NCI-H2227 (cell line): Measurements from ENCODE around the gene UBQLN4.

Experiments
- DNase-seq: peaks from one replicate; lab custom pipeline; 2025; ENCODE audit not compliant: unreplicated experiment; lab: John Stamatoyannopoulos, UW

The UBQLN4 gene

GRCh38 chr1:156053768-156054499 is at the start of gene UBQLN4:
TSS of gene UBQLN4 (minus strand) at chr1:156053798. CDS start at chr1:156053701, 97 bp downstream.
- peak; percentile 92 for DNase-seq

GRCh38 chr1:156102633-156103511 is 49.3 kb upstream of the UBQLN4 start:
- no peak for DNase-seq

- no peak for DNase-seq
These were observed 48.3 kb upstream of the UBQLN4 start for GRCh38 chr1:156101880-156102279.

- DNase-seq: no peak
These were observed 46.8 kb upstream of the UBQLN4 start for GRCh38 chr1:156100205-156100995.

- DNase-seq: no peak
These were observed 45.7 kb upstream of the UBQLN4 start for GRCh38 chr1:156099282-156099681.

GRCh38 chr1:156098784-156099183 is 45.2 kb upstream of the UBQLN4 start:
- DNase-seq: no peak

- no peak for DNase-seq
These were observed 44.0 kb upstream of the UBQLN4 start for GRCh38 chr1:156097499-156098178.

- peak; percentile 86 for DNase-seq
These were observed 43.2 kb upstream of the UBQLN4 start for GRCh38 chr1:156096640-156097391.

GRCh38 chr1:156095906-156096508 is 42.4 kb upstream of the UBQLN4 start:
- no peak for DNase-seq

GRCh38 chr1:156091610-156092009 is 38.0 kb upstream of the UBQLN4 start:
- no peak for DNase-seq

GRCh38 chr1:156090840-156091188 is 37.2 kb upstream of the UBQLN4 start:
- DNase-seq: peak; percentile 89

GRCh38 chr1:156090138-156090839 is 36.7 kb upstream of the UBQLN4 start:
- DNase-seq: no peak

GRCh38 chr1:156089704-156090103 is 36.1 kb upstream of the UBQLN4 start:
- DNase-seq: no peak

GRCh38 chr1:156086256-156086662 is 32.7 kb upstream of the UBQLN4 start:
- DNase-seq: peak; percentile 17

GRCh38 chr1:156083800-156084790 is 30.5 kb upstream of the UBQLN4 start:
- no peak for DNase-seq

- peak; percentile 90 for DNase-seq
These were observed 28.9 kb upstream of the UBQLN4 start, which contains the start of gene MEX3A for GRCh38 chr1:156082309-156083091. TSS of gene MEX3A (minus strand) at chr1:156082465. CDS start at chr1:156081998, 467 bp downstream.

- peak; percentile 50 for DNase-seq
These were observed 28.3 kb upstream of the UBQLN4 start for GRCh38 chr1:156081917-156082308.
